HepG2 (cell line): ENCODE data around the gene SELPLG. TPM values are rescaled to one million over a fixed set of nuclear protein-coding genes. Genes with fewer than 3 reads are reported as not detected.

Experiments
- MEIS2 ChIP-seq: sonication (generic); formaldehyde crosslinking; IDR thresholded peaks from 2 replicates; pipeline ENCODE4 v1.9.0; 2021; ENCODE audit warnings: mild to moderate bottlenecking, missing genetic modification reagents
- SAP130 ChIP-seq: IDR thresholded peaks from 2 replicates; pipeline ENCODE4 v1.6.1; 2016; ENCODE audit warnings: low read depth
- ZFY ChIP-seq: sonication (generic); formaldehyde crosslinking; IDR thresholded peaks from 2 replicates; pipeline ENCODE4 v1.4.0; 2020; ENCODE audit warnings: missing genetic modification reagents
- ZNF318 ChIP-seq: sonication (generic); formaldehyde crosslinking; IDR thresholded peaks from 2 replicates; pipeline ENCODE4 v1.4.0; 2020; ENCODE audit warnings: mild to moderate bottlenecking, missing genetic modification reagents
- ZNF501 ChIP-seq: sonication (generic); formaldehyde crosslinking; IDR thresholded peaks from 2 replicates; pipeline ENCODE4 v1.5.1; 2020; ENCODE audit warnings: mild to moderate bottlenecking, moderate library complexity, missing genetic modification reagents
- ZNF672 ChIP-seq: sonication (generic); formaldehyde crosslinking; IDR thresholded peaks from 2 replicates; pipeline ENCODE4 v1.8.1; 2022; ENCODE audit warnings: missing genetic modification reagents
- polyA plus RNA-seq, 8 experiments: library from polyadenylated mRNA; depleted of rRNA in 3 of 8; stranded (reverse) in 7 of 8; unstranded in 1 of 8; fragments of >200 nt; fragmentation: Illumina TruSeq in 4 of 8; extraction: Trizol in 4 of 8; gene quantifications; 2 replicates each; pipeline versions ENCODE4 v1.2.1 to v1.2.3, GENCODE V29; 2011 to 2016; ENCODE audit warnings: low read depth in 4 of 8, missing spikeins in 1 of 8, mixed read lengths in 1 of 8; ENCODE audit not compliant: insufficient read depth in 1 of 8
- total RNA-seq, 5 experiments: library from RNA; depleted of rRNA; stranded (reverse); fragments of >200 nt; fragmentation: Illumina TruSeq; extraction: Trizol; gene quantifications; 2 replicates each; pipeline ENCODE4 v1.2.3, GENCODE V29; 2016; ENCODE audit warnings: low read depth in 1 of 5
- TF ChIP-seq, protein P1 (sequence below): sonication (generic); formaldehyde crosslinking; IDR thresholded peaks from 2 replicates; pipeline ENCODE4 v1.5.1; 2020; ENCODE audit warnings: mild to moderate bottlenecking, missing genetic modification reagents, borderline replicate concordance
- TF ChIP-seq, protein P2 (sequence below): sonication (generic); formaldehyde crosslinking; IDR thresholded peaks from 2 replicates; pipeline ENCODE4 v1.4.0; 2020; ENCODE audit warnings: mild to moderate bottlenecking, missing genetic modification reagents, borderline replicate concordance
- TF ChIP-seq, protein P3 (sequence below): IDR thresholded peaks from 2 replicates; pipeline ENCODE4 v1.6.1; 2016; ENCODE audit warnings: mild to moderate bottlenecking, missing biosample characterization, missing genetic modification reagents

SELPLG gene
- total and polyA plus RNA-seq, 2 of the 13 experiments (the other 11 are each of a cell fraction or from before 2014, with no cell fraction given) = 0.12 TPM; not detected in 1

DNA sequence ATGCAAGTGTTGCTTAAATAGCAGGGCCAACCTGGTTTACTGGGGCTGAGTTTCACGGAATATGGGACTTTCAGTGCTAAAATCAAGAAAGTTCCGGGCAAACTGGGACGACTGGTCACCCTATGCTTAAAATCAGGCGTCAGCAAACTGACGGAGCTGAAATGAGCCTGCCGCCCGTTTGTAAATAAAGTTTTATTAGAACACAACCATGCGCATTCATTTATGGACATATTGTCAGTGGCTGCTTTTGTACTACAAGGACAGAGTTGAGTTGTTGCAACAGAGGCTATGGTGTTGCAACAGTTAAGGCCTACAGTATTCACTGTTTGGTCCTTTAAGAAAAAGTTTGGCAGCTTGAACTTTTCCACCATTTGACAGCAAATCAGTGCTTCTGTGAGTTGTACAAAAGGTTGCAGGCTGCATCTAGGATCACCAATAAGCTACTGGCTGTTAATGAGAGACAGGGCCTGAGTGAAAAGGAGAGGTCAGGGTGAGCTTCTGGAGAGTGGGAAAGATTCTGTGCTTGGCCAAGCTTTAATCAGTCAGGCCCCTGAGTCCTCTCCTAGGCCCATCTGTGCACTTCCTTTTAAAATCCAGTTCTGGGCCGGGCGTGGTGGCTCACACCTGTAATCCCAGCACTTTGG lies 13.3 kb downstream of the SELPLG start (continued):
- TF ChIP-seq ZFY (CRISPR knock-in tag) (peak; percentile 81), ZNF672 (CRISPR knock-in tag) (no peak), ZNF318 (CRISPR knock-in tag) (no peak), MEIS2 (no peak), ZNF501 (CRISPR knock-in tag) (no peak), SAP130 (CRISPR knock-in tag) (peak; percentile 57)
- TF ChIP-seq, protein P1, sequence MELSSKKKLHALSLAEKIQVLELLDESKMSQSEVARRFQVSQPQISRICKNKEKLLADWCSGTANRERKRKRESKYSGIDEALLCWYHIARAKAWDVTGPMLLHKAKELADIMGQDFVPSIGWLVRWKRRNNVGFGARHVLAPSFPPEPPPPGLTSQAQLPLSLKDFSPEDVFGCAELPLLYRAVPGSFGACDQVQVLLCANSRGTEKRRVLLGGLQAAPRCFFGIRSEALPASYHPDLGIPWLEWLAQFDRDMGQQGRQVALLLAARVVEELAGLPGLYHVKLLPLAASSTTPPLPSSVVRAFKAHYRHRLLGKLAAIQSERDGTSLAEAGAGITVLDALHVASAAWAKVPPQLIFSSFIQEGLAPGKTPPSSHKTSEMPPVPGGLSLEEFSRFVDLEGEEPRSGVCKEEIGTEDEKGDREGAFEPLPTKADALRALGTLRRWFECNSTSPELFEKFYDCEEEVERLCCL (CRISPR knock-in tag) = no peak
- TF ChIP-seq, protein P2, sequence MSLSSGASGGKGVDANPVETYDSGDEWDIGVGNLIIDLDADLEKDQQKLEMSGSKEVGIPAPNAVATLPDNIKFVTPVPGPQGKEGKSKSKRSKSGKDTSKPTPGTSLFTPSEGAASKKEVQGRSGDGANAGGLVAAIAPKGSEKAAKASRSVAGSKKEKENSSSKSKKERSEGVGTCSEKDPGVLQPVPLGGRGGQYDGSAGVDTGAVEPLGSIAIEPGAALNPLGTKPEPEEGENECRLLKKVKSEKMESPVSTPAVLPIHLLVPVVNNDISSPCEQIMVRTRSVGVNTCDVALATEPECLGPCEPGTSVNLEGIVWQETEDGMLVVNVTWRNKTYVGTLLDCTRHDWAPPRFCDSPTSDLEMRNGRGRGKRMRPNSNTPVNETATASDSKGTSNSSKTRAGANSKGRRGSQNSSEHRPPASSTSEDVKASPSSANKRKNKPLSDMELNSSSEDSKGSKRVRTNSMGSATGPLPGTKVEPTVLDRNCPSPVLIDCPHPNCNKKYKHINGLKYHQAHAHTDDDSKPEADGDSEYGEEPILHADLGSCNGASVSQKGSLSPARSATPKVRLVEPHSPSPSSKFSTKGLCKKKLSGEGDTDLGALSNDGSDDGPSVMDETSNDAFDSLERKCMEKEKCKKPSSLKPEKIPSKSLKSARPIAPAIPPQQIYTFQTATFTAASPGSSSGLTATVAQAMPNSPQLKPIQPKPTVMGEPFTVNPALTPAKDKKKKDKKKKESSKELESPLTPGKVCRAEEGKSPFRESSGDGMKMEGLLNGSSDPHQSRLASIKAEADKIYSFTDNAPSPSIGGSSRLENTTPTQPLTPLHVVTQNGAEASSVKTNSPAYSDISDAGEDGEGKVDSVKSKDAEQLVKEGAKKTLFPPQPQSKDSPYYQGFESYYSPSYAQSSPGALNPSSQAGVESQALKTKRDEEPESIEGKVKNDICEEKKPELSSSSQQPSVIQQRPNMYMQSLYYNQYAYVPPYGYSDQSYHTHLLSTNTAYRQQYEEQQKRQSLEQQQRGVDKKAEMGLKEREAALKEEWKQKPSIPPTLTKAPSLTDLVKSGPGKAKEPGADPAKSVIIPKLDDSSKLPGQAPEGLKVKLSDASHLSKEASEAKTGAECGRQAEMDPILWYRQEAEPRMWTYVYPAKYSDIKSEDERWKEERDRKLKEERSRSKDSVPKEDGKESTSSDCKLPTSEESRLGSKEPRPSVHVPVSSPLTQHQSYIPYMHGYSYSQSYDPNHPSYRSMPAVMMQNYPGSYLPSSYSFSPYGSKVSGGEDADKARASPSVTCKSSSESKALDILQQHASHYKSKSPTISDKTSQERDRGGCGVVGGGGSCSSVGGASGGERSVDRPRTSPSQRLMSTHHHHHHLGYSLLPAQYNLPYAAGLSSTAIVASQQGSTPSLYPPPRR (CRISPR knock-in tag) = no peak
- TF ChIP-seq, protein P3, sequence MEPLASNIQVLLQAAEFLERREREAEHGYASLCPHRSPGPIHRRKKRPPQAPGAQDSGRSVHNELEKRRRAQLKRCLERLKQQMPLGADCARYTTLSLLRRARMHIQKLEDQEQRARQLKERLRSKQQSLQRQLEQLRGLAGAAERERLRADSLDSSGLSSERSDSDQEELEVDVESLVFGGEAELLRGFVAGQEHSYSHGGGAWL (CRISPR knock-in tag) = no peak
- TF ChIP-seq, all 625 proteins: peak for 66
